Fibroblast of villous mesenchyme (primary cell): ENCODE results near the gene VAV3. TPM values are rescaled to one million over a fixed set of nuclear protein-coding genes. Genes with fewer than 3 reads are reported as not detected.
A peak's percentile ranks its signal among the peaks of the same experiment; 100 is the strongest.

Experiments
- DNase-seq: peaks from one replicate; pipeline ENCODE4 v3.0.0-alpha.2; 2010; ENCODE audit warnings: low read depth
- H3K4me3 ChIP-seq: 2 replicates; pipeline ENCODE4 v1.5.1; 2011; ENCODE audit warnings: low read depth, mild to moderate bottlenecking, low read length
- CTCF ChIP-seq: IDR thresholded peaks from 2 replicates; pipeline ENCODE4 v1.5.1; 2012; ENCODE audit warnings: low read depth, mild to moderate bottlenecking, low read length; ENCODE audit not compliant: insufficient read depth
- total RNA-seq: library from RNA; depleted of rRNA; stranded (reverse); fragments of >200 nt; gene quantifications from 2 replicates; pipeline ENCODE4 v1.2.3, GENCODE V29; 2012

Gene VAV3
- 0.32 and 0.43 TPM in 2 replicates for total RNA-seq

DNA sequence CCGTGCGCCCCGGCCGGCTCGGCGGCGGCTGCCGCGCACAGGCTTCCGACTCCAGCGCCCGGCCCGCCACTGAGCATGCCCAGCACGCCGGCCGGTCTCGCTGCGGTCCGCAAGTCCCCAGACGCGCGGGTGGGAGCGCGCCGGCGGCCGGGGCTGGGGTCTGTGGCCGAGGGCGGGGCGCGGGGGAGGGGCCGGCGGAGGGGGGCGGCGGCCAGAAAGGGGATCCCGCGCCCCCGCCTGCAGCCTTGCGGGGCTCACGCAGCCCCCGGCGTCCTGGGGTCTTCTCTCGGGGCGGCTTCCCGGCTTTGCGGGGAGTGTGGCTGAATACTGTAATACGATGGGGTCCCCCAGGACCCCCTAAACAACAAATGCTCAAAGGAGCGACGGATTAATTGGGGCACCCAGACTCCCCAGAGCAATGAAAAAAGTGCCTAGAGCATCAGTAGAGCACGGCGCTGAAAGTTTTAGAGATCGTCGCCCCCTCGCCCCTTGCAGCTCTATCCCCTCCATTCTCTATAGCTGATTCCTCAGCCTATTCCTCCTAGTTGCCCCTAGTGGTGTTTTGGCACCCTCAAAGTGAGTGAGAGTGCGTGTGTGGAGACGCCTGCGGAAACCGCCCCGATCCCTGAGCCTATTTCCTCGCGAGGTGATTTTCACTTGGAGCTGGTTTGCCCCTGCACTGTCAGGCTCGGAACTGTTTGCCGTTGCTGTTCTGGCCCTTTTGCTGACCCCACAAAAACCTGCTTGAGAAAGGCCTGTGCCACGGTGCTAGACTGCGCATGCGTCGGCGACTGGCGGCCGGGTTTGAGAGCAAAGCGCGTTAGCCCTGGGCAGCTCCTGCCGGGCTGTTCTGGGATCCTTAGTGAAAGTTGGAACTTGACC is at the start of gene VAV3:
VAV3 (minus strand) TSS at position 71 of the 882 bp plus-strand sequence. CDS start 311 bp downstream, outside the sequence.
- TF ChIP-seq CTCF, result no peak
- peak; percentile 47 for DNase-seq
- H3K4me3 ChIP-seq, result peak within 1 kb of the TSS; percentile 45

- no peak for DNase-seq
- no peak for TF ChIP-seq CTCF
- H3K4me3 ChIP-seq, result no peak overlapping the region
Measured at GRCh38 chr1:108012553-108012952, 47.6 kb upstream of the VAV3 start.

DNA sequence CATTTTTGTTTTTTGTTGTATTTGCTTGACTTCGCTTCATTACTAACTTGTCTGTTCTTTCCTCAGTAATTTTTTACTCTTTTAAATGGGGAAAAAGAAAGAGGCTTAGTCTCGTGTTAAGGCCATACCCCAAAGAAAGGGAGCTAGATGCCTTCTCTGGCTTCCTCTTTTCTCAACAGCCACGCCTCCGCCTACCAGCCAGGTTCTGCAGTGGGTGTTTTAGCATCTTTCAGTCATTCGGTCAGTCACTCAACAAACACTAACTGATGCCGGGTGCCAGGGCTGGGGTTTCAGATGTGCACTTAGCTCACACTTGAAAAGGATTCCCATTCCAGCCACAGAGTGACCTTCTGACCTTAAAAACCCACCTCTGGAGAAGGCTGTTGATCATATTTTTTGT is 46.3 kb upstream of the VAV3 start:
- H3K4me3 ChIP-seq, result no peak overlapping the region
- no peak for DNase-seq
- no peak for TF ChIP-seq CTCF

DNA sequence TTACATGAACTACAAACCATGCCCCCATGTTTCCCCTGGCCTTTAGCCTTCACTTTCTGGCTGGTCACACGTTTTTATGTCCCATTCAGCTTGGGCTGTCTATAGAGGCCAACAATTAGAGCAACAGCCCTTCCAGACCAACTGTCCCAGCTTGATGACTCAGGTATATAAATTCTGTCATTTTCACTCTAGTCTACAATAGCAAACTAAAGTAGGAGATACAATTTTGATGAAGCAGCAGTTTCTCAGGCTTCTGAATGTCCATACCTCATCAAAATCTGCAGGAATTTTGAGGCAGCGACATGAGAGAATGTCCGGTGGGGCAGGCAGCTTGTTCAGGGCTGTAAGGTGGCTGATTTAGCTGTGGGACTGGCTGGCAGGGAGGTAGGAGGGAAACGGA is 45.6 kb upstream of the VAV3 start:
- H3K4me3 ChIP-seq, result no peak overlapping the region
- no peak for TF ChIP-seq CTCF
- DNase-seq, result no peak

GRCh38 chr1:108009603-108010195 is 44.7 kb upstream of the VAV3 start:
- no peak overlapping the region for H3K4me3 ChIP-seq
- peak; percentile 24 for DNase-seq
- no peak for TF ChIP-seq CTCF

- no peak overlapping the region for H3K4me3 ChIP-seq
- TF ChIP-seq CTCF, result no peak
- DNase-seq, result no peak
Measured at GRCh38 chr1:108007531-108007930, 42.6 kb upstream of the VAV3 start.
